HG03457 (cell line): Measurements from ENCODE around the gene MBD2.
"Not testable (repeated sequence)": the region's sequence is repeated elsewhere in the genome, so short reads cannot be mapped to it uniquely, and the experiment has no call there.

ENCODE experiments used
- ATAC-seq: cut with Tn5 transposase; IDR thresholded peaks from one replicate; pipeline ENCODE4 v1.9.1; 2021; ENCODE audit warnings: moderate number of reproducible peaks; ENCODE audit not compliant: unreplicated experiment

The MBD2 gene, protein sequence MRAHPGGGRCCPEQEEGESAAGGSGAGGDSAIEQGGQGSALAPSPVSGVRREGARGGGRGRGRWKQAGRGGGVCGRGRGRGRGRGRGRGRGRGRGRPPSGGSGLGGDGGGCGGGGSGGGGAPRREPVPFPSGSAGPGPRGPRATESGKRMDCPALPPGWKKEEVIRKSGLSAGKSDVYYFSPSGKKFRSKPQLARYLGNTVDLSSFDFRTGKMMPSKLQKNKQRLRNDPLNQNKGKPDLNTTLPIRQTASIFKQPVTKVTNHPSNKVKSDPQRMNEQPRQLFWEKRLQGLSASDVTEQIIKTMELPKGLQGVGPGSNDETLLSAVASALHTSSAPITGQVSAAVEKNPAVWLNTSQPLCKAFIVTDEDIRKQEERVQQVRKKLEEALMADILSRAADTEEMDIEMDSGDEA

DNA sequence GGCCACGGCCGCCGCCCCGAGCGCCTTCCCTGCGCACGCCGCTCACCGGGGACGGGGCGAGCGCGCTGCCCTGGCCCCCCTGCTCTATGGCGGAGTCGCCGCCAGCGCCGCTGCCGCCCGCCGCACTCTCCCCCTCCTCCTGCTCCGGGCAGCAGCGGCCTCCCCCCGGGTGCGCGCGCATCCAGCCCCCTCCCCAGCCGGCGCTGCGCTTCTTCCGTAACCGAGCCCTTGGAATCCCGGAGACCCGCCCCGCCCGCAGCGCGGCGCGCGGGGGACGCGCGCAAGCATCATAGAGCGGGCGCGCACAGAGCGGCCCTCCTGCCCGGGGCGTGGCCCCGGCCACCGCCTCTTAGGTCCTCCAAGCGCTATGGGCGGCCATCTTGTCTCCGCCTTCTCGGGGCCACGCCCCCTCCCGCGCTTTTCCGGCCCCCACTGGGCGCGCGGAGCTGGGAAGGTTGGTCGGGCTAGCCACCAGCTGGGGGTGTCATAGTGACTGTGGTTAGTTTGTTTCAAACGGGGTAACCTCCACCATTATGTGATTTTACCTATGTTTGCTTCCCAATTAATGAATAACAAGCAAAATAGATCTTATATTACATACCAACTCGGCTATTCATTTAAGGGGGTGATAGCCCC is at the start of gene MBD2:
MBD2 (minus strand) TSS at position 291 of the 636 bp plus-strand sequence; CDS start at position 181, 110 bp downstream.
- ATAC-seq, result peak; percentile 91

DNA sequence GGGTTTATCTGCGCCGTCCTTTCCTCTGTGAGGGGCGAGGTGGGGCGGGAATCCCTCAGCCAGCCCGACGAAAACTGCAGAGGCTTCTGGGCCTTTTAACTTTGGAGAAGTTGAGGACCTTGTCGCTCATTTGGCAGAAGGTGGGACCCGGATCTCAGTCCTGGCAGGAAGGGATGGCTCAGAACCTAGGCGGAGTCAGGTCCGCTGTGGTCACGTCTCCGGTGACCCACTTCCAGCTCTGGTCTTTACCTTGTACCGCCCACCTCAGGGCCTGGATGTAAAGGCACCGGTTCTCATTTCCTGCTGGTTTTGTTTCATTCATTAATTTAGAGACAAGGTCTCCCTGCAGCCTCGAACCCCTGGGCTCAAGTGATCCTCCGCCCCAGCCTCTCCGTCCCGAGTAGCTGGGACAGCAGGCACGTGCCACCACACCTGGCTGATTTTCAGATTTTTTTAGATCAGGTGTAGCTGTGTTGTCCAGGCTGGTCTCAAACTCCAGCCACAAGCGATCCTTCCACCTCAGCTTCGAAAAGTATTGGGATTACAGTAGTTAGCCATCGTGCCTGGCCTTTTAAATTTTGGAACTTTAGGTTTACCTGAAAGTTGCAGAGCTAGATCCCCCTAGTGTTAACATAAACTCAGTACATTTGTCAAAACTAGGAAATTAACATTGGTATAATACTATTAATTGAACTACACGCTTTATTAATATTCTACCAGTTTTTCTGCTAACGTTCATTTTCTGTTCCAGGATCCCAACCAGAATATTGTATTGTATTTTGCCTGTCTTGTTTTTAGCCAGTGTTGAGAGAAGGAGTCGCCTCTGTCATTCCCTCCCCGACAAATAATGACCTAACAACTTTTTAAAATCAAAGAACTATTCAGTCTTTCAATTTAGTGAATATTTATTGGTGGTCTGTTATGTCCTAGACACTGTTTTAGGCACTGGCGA is 45.7 kb upstream of the MBD2 start:
- ATAC-seq, result peak; percentile 42

DNA sequence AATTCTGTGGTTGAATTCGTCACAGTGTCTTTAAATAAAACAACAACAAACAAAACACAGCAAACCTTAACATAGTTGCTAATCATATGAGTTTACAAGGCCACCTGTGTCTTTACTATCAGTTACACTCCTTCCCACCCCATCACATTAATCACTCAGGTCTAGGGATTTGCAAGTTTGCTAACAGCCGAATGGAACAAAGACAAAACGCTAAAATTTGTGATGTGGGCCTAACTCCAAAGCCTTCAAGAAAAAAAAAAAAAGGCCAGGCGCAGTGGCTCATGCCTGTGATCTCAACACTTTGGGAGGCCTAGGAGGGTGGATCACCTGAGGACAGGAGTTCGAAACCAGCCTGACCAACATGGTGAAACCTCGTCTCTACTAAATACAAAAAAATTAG is 44.3 kb upstream of the MBD2 start:
- ATAC-seq, result no peak

DNA sequence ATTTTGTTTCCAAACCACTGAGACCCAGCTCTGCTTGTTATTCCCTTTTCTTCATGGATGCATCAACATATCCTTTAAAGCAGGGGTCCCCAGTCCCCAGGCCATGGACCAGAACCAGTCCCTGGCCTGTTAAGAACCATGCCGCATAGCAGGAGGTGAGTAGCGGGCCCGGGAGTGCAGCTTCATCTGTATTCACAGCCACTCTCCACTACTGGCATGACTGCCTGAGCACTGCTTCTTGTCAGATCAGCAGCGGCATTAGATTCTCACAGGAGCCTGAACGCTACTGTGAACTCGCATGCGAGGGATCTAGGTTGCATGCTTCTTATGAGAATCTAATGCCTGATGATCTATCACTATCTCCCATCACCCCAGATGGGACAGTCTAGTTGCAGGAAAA is 43.2 kb upstream of the MBD2 start:
- no peak for ATAC-seq

DNA sequence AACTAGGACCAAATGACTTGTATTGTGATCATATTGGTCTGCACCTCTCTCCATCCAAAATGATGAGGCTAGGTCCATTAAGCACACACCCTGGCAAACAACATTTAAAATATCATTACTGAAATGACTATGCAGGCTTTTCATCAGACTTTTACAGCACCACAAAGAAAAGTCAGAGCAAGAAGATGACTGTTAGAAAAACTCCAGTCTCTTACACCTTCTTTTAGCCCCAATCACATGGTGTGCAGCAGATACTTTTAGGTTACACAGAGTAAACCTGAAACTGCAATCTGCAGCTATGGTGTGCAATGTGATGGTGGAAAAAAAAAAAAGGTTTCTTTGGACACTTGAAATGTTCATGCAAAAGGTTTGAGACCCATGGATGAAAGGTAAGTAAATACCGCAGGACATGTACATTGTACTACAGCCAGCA is 39.5 kb upstream of the MBD2 start:
- ATAC-seq, result peak; percentile 65

DNA sequence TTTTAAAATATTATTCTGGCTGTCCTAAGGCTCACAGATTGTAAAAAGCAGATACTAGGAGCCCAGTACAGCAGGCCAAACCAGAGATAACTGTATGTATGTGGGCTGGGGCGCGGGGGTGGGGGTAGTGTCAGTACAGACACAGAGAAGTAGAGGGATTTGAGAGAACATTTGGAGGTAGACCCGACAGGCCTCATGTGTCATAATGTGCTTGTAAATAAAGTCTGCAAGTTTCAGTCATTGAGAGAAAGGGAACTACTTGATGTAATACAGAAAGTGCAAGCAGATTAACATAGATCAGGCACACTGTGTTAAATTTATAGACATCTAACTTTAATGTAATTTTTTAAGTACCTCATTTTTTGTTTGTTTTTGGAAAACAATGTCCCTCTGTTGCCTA is 37.4 kb upstream of the MBD2 start:
- ATAC-seq, result peak; percentile 82

DNA sequence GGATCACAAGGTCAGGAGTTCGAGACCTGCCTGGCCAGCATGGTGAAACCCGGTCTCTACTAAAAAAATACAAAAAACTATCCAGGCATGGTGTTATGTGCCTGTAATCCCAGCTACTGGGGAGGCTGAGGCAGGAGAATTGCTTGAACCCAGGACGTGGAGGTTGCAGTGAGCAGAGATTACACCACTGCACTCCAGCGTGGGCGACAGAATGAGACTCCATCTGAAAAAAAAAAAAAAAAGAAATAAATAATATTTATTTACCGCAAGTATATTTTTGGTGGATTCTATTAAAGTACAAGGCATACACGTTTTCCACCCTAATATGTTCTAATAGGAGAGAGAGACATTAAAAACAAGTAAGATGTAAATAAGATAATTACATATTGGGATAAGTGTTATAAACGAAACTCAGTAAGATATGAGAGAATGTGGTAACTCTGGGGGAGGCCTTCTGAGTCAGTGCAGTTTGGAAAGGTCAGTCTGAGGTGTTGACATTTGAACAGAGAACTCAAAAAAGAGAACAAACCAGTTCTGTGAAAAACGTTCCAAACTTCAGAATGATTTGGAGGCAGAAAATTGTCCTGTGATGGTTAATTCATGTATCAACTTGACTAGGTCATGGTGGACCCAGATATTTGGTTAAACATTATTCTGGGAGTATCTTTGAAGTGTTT is 36.1 kb upstream of the MBD2 start:
- no peak for ATAC-seq

DNA sequence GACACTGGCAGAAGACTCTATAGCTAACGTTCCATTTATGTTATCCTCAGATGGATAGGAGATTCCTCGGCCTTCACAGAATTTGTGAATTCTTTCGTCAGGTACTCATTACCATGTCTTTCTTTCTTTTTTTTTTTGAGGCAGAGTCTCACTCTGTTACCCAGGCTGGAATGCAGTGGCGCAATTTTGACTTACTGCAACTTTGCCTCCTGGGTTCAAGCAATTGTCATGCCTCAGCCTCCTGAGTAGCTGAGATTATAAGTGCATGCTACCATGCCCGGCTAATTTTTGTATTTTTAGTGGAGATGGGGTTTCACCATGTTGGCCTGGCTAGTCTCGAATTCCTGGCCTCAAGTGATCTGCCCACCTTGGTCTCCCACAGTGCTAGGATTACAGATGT is 33.3 kb upstream of the MBD2 start:
- ATAC-seq, result not testable (repeated sequence)

DNA sequence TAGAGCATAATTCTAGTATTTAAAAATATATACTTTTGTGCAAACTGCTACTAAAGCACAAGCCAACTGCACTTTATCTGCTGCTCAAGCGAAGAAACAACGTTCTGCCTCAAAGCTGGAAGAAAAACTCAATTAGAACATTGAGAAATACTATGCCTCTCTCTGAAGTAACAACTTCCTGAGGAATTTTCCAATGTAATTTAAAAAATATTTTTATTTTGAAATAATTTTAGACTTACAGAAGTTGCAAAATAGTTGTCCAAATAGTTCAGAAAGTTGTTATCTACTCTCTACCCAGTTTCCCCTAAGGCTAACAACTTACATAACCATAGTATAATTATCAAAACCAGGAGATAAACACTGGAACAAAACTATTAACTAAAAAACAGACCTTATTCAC is 32.5 kb upstream of the MBD2 start:
- no peak for ATAC-seq

DNA sequence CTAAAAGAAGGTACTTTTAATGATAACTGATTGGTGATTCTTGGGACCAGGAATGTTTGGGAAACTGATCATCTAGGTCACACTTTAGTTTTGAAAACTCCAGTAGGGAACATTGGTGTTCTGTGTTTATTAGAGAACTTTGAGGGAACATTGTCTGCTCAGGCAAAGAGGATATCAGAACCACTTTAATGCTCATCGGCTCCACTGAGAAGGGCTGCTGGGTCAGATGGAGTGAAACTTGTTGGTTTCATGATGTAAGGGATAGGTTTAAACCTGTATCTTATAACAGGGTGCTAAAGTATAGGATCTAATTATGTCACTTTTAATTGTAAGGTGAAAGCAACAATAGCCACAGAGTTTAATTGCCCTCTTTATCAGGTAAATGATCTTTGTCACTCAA is 30.7 kb upstream of the MBD2 start:
- no peak for ATAC-seq

DNA sequence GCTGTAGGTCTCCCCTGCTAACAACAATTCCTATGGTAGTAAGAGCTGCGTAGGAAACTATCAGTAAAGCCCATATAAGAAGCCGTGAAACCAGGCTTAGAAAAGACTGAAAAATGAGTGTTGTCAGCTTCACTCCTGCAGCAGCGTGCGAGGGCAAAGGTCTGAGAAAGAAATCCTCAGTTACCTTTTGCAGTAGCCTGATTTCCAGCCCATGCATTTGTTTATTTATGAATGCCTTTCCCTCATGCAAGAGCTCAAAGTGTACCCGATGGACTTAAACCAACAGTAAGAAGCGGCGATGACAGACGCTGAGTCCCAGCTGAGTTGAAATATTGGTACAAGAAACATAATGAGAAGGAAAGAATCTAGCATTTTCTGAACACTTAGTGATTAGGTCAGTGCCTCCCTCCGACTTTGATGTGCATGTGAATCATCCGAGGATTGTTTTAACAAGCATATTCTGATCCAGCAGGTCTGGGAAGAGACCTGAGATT is 29.8 kb upstream of the MBD2 start:
- ATAC-seq, result no peak

DNA sequence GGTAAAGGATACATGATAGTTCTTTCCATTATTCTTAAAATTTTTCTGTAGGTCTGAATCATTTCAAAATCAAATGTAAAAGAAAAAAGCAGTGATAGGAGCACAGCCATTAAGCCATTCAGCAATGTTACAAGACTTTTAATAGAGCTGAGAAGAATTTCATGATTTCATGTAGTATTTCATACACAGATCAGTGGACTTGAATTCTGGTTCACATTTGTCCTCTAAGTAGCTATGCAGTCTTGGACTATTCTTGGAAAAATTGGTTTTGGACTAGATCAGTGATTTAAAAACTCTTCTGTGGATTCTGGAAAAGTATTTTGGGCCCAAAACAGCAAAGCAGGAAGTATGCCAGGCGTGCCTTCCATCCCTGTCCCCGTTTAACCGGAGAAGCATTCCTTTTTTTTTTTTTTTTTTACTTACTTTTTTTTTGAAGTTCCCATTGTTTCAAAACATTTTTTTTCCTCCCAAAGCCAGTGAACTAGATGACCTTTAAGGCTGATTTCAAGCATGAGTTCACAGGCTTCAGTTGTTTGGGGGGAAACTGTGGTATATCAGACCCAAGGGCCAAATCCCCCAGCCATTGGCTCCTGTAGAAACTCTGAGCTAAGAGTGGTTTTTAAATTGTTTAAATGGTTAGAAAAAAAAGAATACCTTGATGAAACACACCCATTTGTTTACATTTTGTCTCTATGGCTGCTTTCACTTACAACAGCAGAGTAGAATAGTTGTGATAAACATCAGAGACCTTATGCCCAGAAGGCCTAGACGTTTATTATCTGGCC is 27.3 kb upstream of the MBD2 start:
- no peak for ATAC-seq

DNA sequence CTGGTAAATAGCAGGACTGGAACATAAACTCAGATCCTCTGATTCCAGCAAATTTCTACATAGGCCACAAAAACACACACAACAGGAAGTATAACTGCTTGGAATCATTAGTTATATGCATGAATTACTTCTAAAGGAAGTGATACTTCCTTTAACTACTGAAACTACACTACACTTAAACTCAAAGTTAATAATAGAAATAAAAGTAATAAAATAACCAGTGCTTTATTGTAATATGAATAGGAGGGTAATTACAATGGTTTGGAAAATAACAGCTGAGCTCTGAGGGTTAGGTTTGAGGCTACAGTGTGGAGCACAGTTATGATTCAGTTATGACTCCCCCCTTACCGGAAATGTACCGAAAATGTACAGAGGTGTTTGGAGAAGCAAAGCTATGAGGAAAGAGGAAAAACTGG is 26.4 kb upstream of the MBD2 start:
- ATAC-seq, result peak; percentile 86

DNA sequence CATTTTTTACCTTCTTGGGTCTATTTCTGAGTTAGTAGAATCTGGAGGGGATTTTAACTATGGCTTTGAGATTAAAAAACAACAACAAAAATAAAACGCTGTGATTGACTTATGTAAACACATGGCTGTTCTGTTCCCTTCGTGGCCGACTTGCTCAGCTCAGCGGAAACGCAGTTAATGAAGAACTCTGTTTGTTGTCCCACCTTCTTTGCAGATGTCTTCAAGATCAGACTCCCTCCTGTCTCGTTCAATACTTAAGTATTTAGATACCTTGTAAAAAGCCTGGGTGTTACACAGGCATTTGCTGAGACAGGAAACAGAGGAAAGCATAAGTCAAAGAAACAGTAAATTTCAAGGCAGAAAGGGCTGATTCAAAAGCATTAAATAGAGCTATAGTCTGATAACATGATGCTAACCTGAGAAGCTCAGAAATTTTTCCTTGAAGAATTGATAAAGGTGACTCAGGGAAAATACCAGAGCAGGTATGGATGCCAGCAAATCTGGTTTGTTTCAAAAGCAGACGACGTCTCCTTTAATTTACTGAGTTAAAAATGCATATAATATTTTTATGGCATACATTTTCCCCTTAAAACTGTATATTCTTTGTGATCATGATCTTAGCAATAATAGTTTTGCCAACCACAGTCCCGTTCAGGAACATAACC is 23.2 kb upstream of the MBD2 start:
- ATAC-seq, result no peak

DNA sequence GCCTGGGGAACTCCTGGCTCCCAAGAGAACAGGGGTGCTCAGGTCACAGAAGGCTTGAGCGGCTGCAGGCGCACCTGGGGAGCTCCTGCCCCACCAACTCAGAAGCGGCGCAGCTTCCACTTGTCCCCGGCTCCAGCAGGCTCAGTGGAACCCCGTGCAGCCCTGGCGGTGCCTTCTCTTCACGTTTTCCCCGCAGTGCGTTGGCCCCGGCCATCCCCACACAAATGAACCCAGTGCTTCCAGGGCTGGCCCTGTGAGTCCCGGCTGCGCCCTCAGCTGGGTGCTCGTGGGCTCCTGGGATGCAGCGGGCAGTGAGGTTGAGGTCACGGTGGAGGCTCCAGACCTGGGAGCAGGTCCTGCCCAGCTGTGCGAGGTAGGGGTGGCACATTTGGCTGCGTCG is 17.9 kb upstream of the MBD2 start:
- no peak for ATAC-seq

DNA sequence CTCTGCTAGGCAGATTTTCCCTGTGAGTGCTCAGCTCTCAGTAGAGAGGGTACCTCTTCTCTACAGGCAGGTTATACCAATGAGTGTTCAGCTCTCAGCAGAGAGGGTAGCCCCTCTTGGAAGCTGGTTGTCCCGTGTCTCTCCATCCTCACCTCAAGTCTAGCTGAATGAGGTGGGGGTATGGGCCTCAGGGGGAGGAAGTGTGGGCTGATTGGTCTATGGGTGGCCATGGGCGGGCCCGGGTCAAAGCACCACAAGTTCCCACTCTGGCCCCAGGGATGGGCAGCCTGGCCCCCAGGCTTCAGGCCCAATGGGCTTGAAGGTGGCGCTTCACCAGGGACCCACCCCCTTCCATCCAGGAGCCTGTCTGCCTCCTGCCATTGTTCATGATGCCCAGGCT is 17.0 kb upstream of the MBD2 start:
- ATAC-seq, result no peak

DNA sequence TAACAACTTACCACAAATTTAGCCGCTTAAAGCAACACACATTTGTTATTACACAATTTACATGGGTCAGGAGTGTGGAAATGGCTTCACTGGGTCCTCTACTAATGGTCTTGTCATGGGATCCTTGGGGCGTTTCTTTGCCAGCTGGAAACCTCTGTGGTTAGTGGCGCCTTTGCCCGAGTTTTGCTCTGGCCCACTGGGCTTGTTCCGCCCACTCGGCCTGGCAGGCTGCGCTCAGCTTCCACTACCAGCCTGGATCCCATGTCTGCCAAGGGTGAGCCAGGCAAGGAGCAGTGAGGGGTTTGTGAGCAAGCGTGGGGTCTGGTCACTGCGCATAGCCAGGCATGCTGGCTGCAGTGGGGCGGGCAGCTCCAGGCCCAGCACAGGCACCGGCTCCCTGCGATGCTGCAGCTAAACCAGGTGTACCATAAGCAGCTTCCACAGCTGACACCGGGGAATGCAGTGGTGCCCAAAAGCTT is 16.2 kb upstream of the MBD2 start:
- no peak for ATAC-seq

DNA sequence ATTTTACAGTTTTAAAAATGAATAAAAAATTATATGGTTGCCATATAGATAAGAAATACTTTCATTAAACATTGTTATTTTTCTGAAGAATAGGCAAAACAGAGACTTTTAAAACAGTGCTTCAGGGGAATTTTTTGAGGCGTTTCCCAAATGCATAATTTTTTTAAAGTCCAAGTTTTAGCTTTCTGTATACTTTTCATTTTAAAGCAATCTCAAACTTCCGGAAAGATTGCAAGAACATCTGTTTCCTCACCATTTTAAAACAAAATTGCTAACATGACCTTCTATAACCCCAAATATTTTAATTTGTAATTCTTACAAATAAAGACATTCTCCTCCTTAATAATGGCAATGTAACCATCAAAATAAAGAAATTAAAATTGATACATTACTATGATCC is 15.1 kb upstream of the MBD2 start:
- ATAC-seq, result no peak

DNA sequence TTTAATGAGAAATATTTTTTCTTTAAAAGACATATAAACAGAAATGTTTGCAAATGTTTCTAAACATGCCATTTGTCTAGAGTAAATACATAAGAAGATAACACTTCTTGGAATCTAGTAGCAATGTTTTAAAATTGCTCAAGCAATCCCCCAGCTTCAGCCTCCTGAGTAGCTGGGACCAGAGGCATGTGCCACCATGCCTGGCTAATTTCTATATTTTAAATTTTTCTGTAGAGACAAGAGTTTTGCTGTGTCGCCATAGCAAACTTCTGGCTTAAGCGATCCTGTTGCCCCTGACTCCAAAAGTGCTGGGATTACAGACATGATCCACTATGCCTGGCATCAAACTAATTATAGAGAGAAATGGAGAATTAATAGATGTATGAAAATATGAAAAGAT is 14.6 kb upstream of the MBD2 start:
- no peak for ATAC-seq
